Measurements from ENCODE around the gene DUSP18.

DNA sequence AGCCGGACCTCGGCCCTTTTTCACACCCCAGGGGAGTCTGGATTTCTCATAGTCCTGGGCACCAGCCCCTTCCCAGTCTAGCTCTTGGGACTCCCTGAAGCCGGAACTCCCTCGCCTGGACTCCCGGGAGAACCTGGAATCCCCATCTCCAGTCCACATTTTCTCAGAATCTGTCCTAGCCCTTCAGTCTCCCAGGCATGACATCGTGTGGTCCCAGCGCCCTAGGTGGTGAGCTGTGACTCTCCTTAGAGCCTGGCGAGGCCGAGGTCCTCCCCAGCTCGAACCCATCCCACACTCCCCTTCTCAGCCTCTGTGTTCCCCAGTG, 673 bp upstream of the DUSP18 start:
- TF ChIP-seq YY1 (IDR thresholded peaks at IDR 0.05; ENCODE audit: insufficient read depth, insufficient read length) (no peak), ZNF274 (IDR thresholded peaks at IDR 0.05; ENCODE audit: low read depth, low read length) (no peak), SUZ12 (IDR thresholded peaks at IDR 0.05; ENCODE audit: extremely low read depth, insufficient read depth, insufficient read length) (no peak)
